PC-3 (cell line): ENCODE data around the gene MTA3. TPM values are rescaled to one million over a fixed set of nuclear protein-coding genes. Genes with fewer than 3 reads are reported as not detected.

Experiments
- ATAC-seq: fragments of 200-7000 bp; cut with Tn5 transposase; 2 replicates; pipeline ENCODE4 v1.9.1; 2020; ENCODE audit warnings: mild to moderate bottlenecking, moderate library complexity
- Bru-seq: library from RNA; stranded (reverse); fragments of 400-500 nt; gene quantifications from one replicate; lab custom pipeline; 2021; lab: Mats Ljungman, UMichigan
- BruChase-seq, 2 experiments: library from RNA; stranded (reverse); fragments of 400-500 nt; gene quantifications; one replicate each; lab custom pipeline; 2021; lab: Mats Ljungman, UMichigan
- BruUV-seq: library from RNA; stranded (reverse); fragments of 400-500 nt; replicated peaks from 2 replicates; lab custom pipeline; 2021; lab: Mats Ljungman, UMichigan
- CTCF ChIA-PET: fragments of 300-600 bp; sonication (Branson Sonifier 250); formaldehyde crosslinking; loops from one replicate; lab custom pipeline; 2022; ENCODE audit warnings: antibody characterized with exemption; lab: Charles Lee
- POLR2A ChIA-PET: fragments of 300-600 bp; sonication (Branson Sonifier 250); formaldehyde crosslinking; loops from one replicate; lab custom pipeline; 2022; ENCODE audit warnings: antibody characterized with exemption; ENCODE audit not compliant: unreplicated experiment; lab: Charles Lee
- DNase-seq: peaks from one replicate; pipeline ENCODE4 v3.0.0-alpha.2; 2015
- H2AFZ ChIP-seq: fragments of 300-600 bp; sonication (generic); 2 replicates; pipeline ENCODE4 v1.6.0; 2016; ENCODE audit warnings: antibody characterized with exemption, low read length
- H3F3A ChIP-seq: fragments of 300-600 bp; sonication (generic); one replicate; pipeline ENCODE4 v1.6.0; 2017; ENCODE audit warnings: antibody characterized with exemption, low read length, control low read depth, mild to moderate bottlenecking; ENCODE audit not compliant: unreplicated experiment
- H3K27ac ChIP-seq: fragments of 300-600 bp; sonication (generic); 2 replicates; pipeline ENCODE4 v1.5.1; 2016; ENCODE audit warnings: mild to moderate bottlenecking, low read length
- H3K27me3 ChIP-seq: fragments of 300-600 bp; sonication (generic); 2 replicates; pipeline ENCODE4 v1.6.1; 2016; ENCODE audit warnings: low read length, mixed read lengths
- H3K36me3 ChIP-seq: fragments of 300-600 bp; sonication (generic); 2 replicates; pipeline ENCODE4 v1.6.1; 2016; ENCODE audit warnings: low read depth, mixed run types, low read length, mixed read lengths
- H3K4me1 ChIP-seq: fragments of 300-600 bp; sonication (generic); 2 replicates; pipeline ENCODE4 v1.5.1; 2016; ENCODE audit warnings: low read length; ENCODE audit not compliant: insufficient read depth
- H3K4me2 ChIP-seq: fragments of 300-600 bp; sonication (generic); 2 replicates; pipeline ENCODE4 v1.6.0; 2016; ENCODE audit warnings: low read length
- H3K4me3 ChIP-seq: fragments of 300-600 bp; sonication (generic); 2 replicates; pipeline ENCODE4 v1.5.1; 2016; ENCODE audit warnings: mild to moderate bottlenecking, low read length, mixed read lengths
- H3K79me2 ChIP-seq: fragments of 300-600 bp; sonication (generic); 2 replicates; pipeline ENCODE4 v1.6.1; 2017; ENCODE audit warnings: low read length, mixed read lengths
- H3K9ac ChIP-seq: fragments of 300-600 bp; sonication (generic); 2 replicates; pipeline ENCODE4 v1.6.0; 2016; ENCODE audit warnings: mild to moderate bottlenecking, low read length
- H3K9me2 ChIP-seq: fragments of 300-600 bp; sonication (generic); replicated peaks from 2 replicates; pipeline ENCODE4 v1.6.1; 2016; ENCODE audit warnings: mixed run types, low read length, mixed read lengths
- H3K9me3 ChIP-seq: fragments of 300-600 bp; sonication (generic); 2 replicates; pipeline ENCODE4 v1.6.1; 2016; ENCODE audit warnings: low read length, mixed read lengths
- H4K20me1 ChIP-seq: fragments of 300-600 bp; sonication (generic); 2 replicates; pipeline ENCODE4 v1.6.1; 2016; ENCODE audit warnings: low read length, mixed read lengths
- CTCF ChIP-seq: fragments of 300-600 bp; sonication (generic); conservative IDR thresholded peaks from 2 replicates; pipeline ENCODE4 v1.5.1; 2017; ENCODE audit warnings: antibody characterized with exemption, low read depth, mild to moderate bottlenecking, low read length
- EZH2 ChIP-seq: fragments of 300-600 bp; sonication (generic); IDR thresholded peaks from one replicate; pipeline ENCODE4 v1.6.1; 2017; ENCODE audit warnings: antibody characterized with exemption, mild to moderate bottlenecking, low read length; ENCODE audit not compliant: unreplicated experiment
- EZH2phosphoT487 ChIP-seq: fragments of 300-600 bp; sonication (generic); IDR thresholded peaks from 2 replicates; pipeline ENCODE4 v1.6.1; 2018; ENCODE audit warnings: mild to moderate bottlenecking, antibody characterized with exemption, low read length, borderline replicate concordance
- intact Hi-C: fragments of 100-400 bp; cut with micrococcal nuclease; formaldehyde crosslinking; loops from 2 replicates; pipeline ENCODE4 v1.9.0; 2023
- long read RNA-seq: library from polyadenylated mRNA; unstranded; transcript quantifications from one replicate; pipeline ENCODE4 v2.0.0, GENCODE V29; 2021; ENCODE audit not compliant: unreplicated experiment
- total RNA-seq: library from RNA; depleted of rRNA; stranded (reverse); fragments of >200 nt; gene quantifications from 2 replicates; pipeline ENCODE4 v1.2.3, GENCODE V29; 2014; rRNA removed

MTA3 gene
- total RNA-seq, result 27.3 and 27.6 TPM in 2 replicates
- Bru-seq, nascent RNA, result percentile 62 among the genes with signal in this experiment
- percentile 49 among the genes with signal in this experiment for BruChase-seq, experiment 1, labeled RNA remaining after a 6-hour chase
- percentile 54 among the genes with signal in this experiment for BruChase-seq, experiment 2, labeled RNA remaining after a 2-hour chase
- long read RNA-seq, transcript MTA3-205 (14 exons, 2,202 nt), result major isoform, 25 of 67 reads
- long read RNA-seq, transcript MTA3-204 (14 exons, 2,041 nt), result minor isoform, 14 of 67 reads
- long read RNA-seq, partial matches to known transcripts, result 8 of 67 reads
- long read RNA-seq, other reads (novel, unspliced or antisense), result 19 of 67 reads

GRCh38 chr2:42568401-42569115 lies at the start of gene MTA3:
TSS of gene MTA3 (plus strand) at chr2:42568632. CDS start at chr2:42568746, 114 bp downstream.
- CTCF ChIA-PET, result no interaction called here

GRCh38 chr2:42519624-42520023 lies 48.8 kb upstream of the MTA3 start:
- ChIA-PET CTCF (no interaction called here), POLR2A (no interaction called here)
- no peaks in the 10 kb centered on the region for H3K4me1 ChIP-seq
- H4K20me1 ChIP-seq, result no peaks in the 10 kb centered on the region
- no peaks in the 10 kb centered on the region for H3K9me2 ChIP-seq
- no peak overlapping the region for H3K4me3 ChIP-seq
- intact Hi-C loops, result no loop called here
- no peaks in the 10 kb centered on the region for H3K27me3 ChIP-seq
- no peaks in the 10 kb centered on the region for H3K79me2 ChIP-seq
- H3K4me2 ChIP-seq, result no peak overlapping the region
- no peak for TF ChIP-seq CTCF
- TF ChIP-seq EZH2phosphoT487, result no peak
- no peak for TF ChIP-seq EZH2
- no peak overlapping the region for H2AFZ ChIP-seq
- H3K36me3 ChIP-seq, result no peaks in the 10 kb centered on the region
- no peak overlapping the region for H3K27ac ChIP-seq
- ATAC-seq, result no peak
- no TSS peak for BruUV-seq
- H3K9me3 ChIP-seq, result no peaks in the 10 kb centered on the region
- DNase-seq, result no peak
- H3K9ac ChIP-seq, result no peak overlapping the region
- no peaks in the 10 kb centered on the region for H3F3A ChIP-seq

More at GRCh38 chr2:42568401-42569115, at the start of gene MTA3:
- H4K20me1 ChIP-seq, result no peaks in the 10 kb centered on the region
- H3K9me2 ChIP-seq, result no peaks in the 10 kb centered on the region
- H3F3A ChIP-seq, result no peaks in the 10 kb centered on the region
- H3K9ac ChIP-seq, result peak within 1 kb of the TSS; percentile 74
- H3K27me3 ChIP-seq, result no peaks in the 10 kb centered on the region
- no TSS peak for BruUV-seq
- no peaks in the 10 kb centered on the region for H3K36me3 ChIP-seq
- H3K27ac ChIP-seq, result peak within 1 kb of the TSS; percentile 27; the same call in 1 of the 2 replicates
- no peaks in the 10 kb centered on the region for H3K9me3 ChIP-seq
- ATAC-seq (peak; percentile 68), DNase-seq (peak; percentile 20)
- peak within 1 kb of the TSS; percentile 83 for H3K4me3 ChIP-seq
- peak within 1 kb of the TSS; percentile 73 for H2AFZ ChIP-seq
- POLR2A ChIA-PET, result no interaction called here
- intact Hi-C loops, result loop anchor here (5.0 to 10.0 kb wide), 2 partner anchors 56 to 204 kb away; partner anchors contain the start of gene COX7A2L
- H3K4me1 ChIP-seq, result peaks cover 28% of the 10 kb centered on the region
- peaks cover 16% of the 10 kb centered on the region for H3K79me2 ChIP-seq
- TF ChIP-seq EZH2, result no peak
- no peak for TF ChIP-seq EZH2phosphoT487
- TF ChIP-seq CTCF, result no peak
- peak within 1 kb of the TSS; percentile 87 for H3K4me2 ChIP-seq
